ENCODE data around the gene RMRP. TPM values are rescaled to one million over a fixed set of nuclear protein-coding genes. Genes with fewer than 3 reads are reported as not detected.

RMRP gene
- total RNA-seq, 1 donor: 88,726 TPM

- H2AFZ ChIP-seq (ENCODE audit: low read length): no peak overlapping the region
- H3K27ac ChIP-seq (ENCODE audit: low read depth, low read length): peak overlapping the region; percentile 5
- no peak for TF ChIP-seq CTCF (IDR thresholded peaks at IDR 0.05; ENCODE audit: extremely low read depth, low read depth, low read length)
- peaks cover 95% of the 10 kb centered on the region for H3K36me3 ChIP-seq (ENCODE audit: insufficient read depth, low read length)
- H3K4me2 ChIP-seq (ENCODE audit: insufficient read depth, low read length): no peak overlapping the region
- H3K9me3 ChIP-seq (ENCODE audit: low read depth, low read length): no peaks in the 10 kb centered on the region
- no peak overlapping the region for H3K4me3 ChIP-seq (ENCODE audit: insufficient read depth, low read length)
- H3K27me3 ChIP-seq (ENCODE audit: insufficient read depth, low read length): no peaks in the 10 kb centered on the region
- peaks cover 9% of the 10 kb centered on the region for H3K4me1 ChIP-seq (ENCODE audit: insufficient read depth, low read length)
- peaks cover 52% of the 10 kb centered on the region for H4K20me1 ChIP-seq (ENCODE audit: insufficient read depth, low read length)
- H3K79me2 ChIP-seq (ENCODE audit: insufficient read depth, low read length): peaks cover 18% of the 10 kb centered on the region
- DNase-seq (ENCODE audit: insufficient read length, low spot score, missing footprints): peak; percentile 43
These were observed 42.2 kb upstream of the RMRP start for GRCh38 chr9:35700031-35700430.

- no peak for TF ChIP-seq CTCF (IDR thresholded peaks at IDR 0.05; ENCODE audit: extremely low read depth, low read depth, low read length)
- no peaks in the 10 kb centered on the region for H3K27me3 ChIP-seq (ENCODE audit: insufficient read depth, low read length)
- peaks cover 9% of the 10 kb centered on the region for H3K4me1 ChIP-seq (ENCODE audit: insufficient read depth, low read length)
- H3K4me3 ChIP-seq (ENCODE audit: insufficient read depth, low read length): no peak overlapping the region
- H3K27ac ChIP-seq (ENCODE audit: low read depth, low read length): no peak overlapping the region
- H2AFZ ChIP-seq (ENCODE audit: low read length): no peak overlapping the region
- H3K79me2 ChIP-seq (ENCODE audit: insufficient read depth, low read length): peaks cover 16% of the 10 kb centered on the region
- H3K9me3 ChIP-seq (ENCODE audit: low read depth, low read length): no peaks in the 10 kb centered on the region
- no peak overlapping the region for H3K4me2 ChIP-seq (ENCODE audit: insufficient read depth, low read length)
- peaks cover 37% of the 10 kb centered on the region for H4K20me1 ChIP-seq (ENCODE audit: insufficient read depth, low read length)
- DNase-seq (ENCODE audit: insufficient read length, low spot score, missing footprints): peak; percentile 29
- H3K36me3 ChIP-seq (ENCODE audit: insufficient read depth, low read length): peaks cover 77% of the 10 kb centered on the region
These were observed 40.4 kb upstream of the RMRP start for GRCh38 chr9:35698231-35698630.

GRCh38 chr9:35697486-35697885, 39.7 kb upstream of the RMRP start:
- H3K79me2 ChIP-seq (ENCODE audit: insufficient read depth, low read length): peaks cover 16% of the 10 kb centered on the region
- H3K36me3 ChIP-seq (ENCODE audit: insufficient read depth, low read length): peaks cover 69% of the 10 kb centered on the region
- H3K9me3 ChIP-seq (ENCODE audit: low read depth, low read length): no peaks in the 10 kb centered on the region
- H3K4me1 ChIP-seq (ENCODE audit: insufficient read depth, low read length): peaks cover 9% of the 10 kb centered on the region
- H3K27me3 ChIP-seq (ENCODE audit: insufficient read depth, low read length): no peaks in the 10 kb centered on the region
- H4K20me1 ChIP-seq (ENCODE audit: insufficient read depth, low read length): peaks cover 37% of the 10 kb centered on the region
- peak; percentile 27 for DNase-seq (ENCODE audit: insufficient read length, low spot score, missing footprints)
- H2AFZ ChIP-seq (ENCODE audit: low read length): no peak overlapping the region
- no peak overlapping the region for H3K27ac ChIP-seq (ENCODE audit: low read depth, low read length)
- no peak for TF ChIP-seq CTCF (IDR thresholded peaks at IDR 0.05; ENCODE audit: extremely low read depth, low read depth, low read length)
- no peak overlapping the region for H3K4me2 ChIP-seq (ENCODE audit: insufficient read depth, low read length)
- no peak overlapping the region for H3K4me3 ChIP-seq (ENCODE audit: insufficient read depth, low read length)

GRCh38 chr9:35696520-35697215, 38.8 kb upstream of the RMRP start:
- Histone ChIP-seq H3K27ac (ENCODE audit: low read depth, low read length) (peak overlapping the region; percentile 80), H2AFZ (ENCODE audit: low read length) (no peak overlapping the region), H3K36me3 (ENCODE audit: insufficient read depth, low read length) (peaks cover 62% of the 10 kb centered on the region), H3K9me3 (ENCODE audit: low read depth, low read length) (no peaks in the 10 kb centered on the region), H3K27me3 (ENCODE audit: insufficient read depth, low read length) (no peaks in the 10 kb centered on the region), H3K79me2 (ENCODE audit: insufficient read depth, low read length) (peaks cover 13% of the 10 kb centered on the region), H4K20me1 (ENCODE audit: insufficient read depth, low read length) (peaks cover 33% of the 10 kb centered on the region), H3K4me3 (ENCODE audit: insufficient read depth, low read length) (no peak overlapping the region), H3K4me2 (ENCODE audit: insufficient read depth, low read length) (no peak overlapping the region), H3K4me1 (ENCODE audit: insufficient read depth, low read length) (peaks cover 13% of the 10 kb centered on the region)
- peak; percentile 92 for TF ChIP-seq CTCF (IDR thresholded peaks at IDR 0.05; ENCODE audit: extremely low read depth, low read depth, low read length)
- peak; percentile 81 for DNase-seq (ENCODE audit: insufficient read length, low spot score, missing footprints)

Measured in osteoblast (primary cell).